WTC11 (cell line): ENCODE measurements around the gene PPP4R2. TPM values are rescaled to one million over a fixed set of nuclear protein-coding genes. Genes with fewer than 3 reads are reported as not detected.

ENCODE experiments used
- AR ChIP-seq: fragments of 250-450 bp; sonication (Bioruptor Pico); IDR thresholded peaks from 2 replicates; pipeline ENCODE4 v1.9.0; 2021; ENCODE audit warnings: mild to moderate bottlenecking
- ARID4B ChIP-seq: sonication (generic); formaldehyde crosslinking; IDR thresholded peaks from 2 replicates; pipeline ENCODE4 v1.8.0; 2023; ENCODE audit warnings: missing genetic modification reagents, mild to moderate bottlenecking, borderline replicate concordance
- CDX4 ChIP-seq: fragments of 250-450 bp; sonication (Bioruptor Pico); IDR thresholded peaks from 2 replicates; pipeline ENCODE4 v1.9.0; 2021; ENCODE audit warnings: moderate library complexity, mild to moderate bottlenecking, inconsistent platforms, borderline replicate concordance
- CREM ChIP-seq: sonication (generic); formaldehyde crosslinking; IDR thresholded peaks from 2 replicates; pipeline ENCODE4 v1.8.1; 2022; ENCODE audit warnings: mild to moderate bottlenecking, missing genetic modification reagents, moderate library complexity
- EMX1 ChIP-seq: fragments of 250-450 bp; sonication (Bioruptor Pico); IDR thresholded peaks from 2 replicates; pipeline ENCODE4 v1.8.0; 2021; ENCODE audit warnings: mild to moderate bottlenecking
- ERG ChIP-seq: fragments of 250-450 bp; sonication (Bioruptor Pico); IDR thresholded peaks from 2 replicates; pipeline ENCODE4 v1.8.0; 2021; ENCODE audit warnings: mild to moderate bottlenecking
- FOXK1 ChIP-seq: sonication (generic); formaldehyde crosslinking; IDR thresholded peaks from 2 replicates; pipeline ENCODE4 v1.8.0; 2022; ENCODE audit warnings: mild to moderate bottlenecking, moderate library complexity, missing genetic modification reagents
- FOXP1 ChIP-seq: sonication (generic); formaldehyde crosslinking; IDR thresholded peaks from 2 replicates; pipeline ENCODE4 v1.8.0; 2022; ENCODE audit warnings: missing genetic modification reagents, mild to moderate bottlenecking, moderate library complexity, borderline replicate concordance
- GABPB1 ChIP-seq: sonication (generic); formaldehyde crosslinking; IDR thresholded peaks from 2 replicates; pipeline ENCODE4 v1.8.1; 2023; ENCODE audit warnings: mild to moderate bottlenecking, missing genetic modification reagents
- HMGXB4 ChIP-seq: sonication (generic); formaldehyde crosslinking; IDR thresholded peaks from 2 replicates; pipeline ENCODE4 v1.8.1; 2023; ENCODE audit warnings: mild to moderate bottlenecking, moderate library complexity, missing genetic modification reagents
- IRF1 ChIP-seq: sonication (generic); formaldehyde crosslinking; IDR thresholded peaks from 2 replicates; pipeline ENCODE4 v1.8.0; 2023; ENCODE audit warnings: missing genetic modification reagents
- MAX ChIP-seq: sonication (generic); formaldehyde crosslinking; IDR thresholded peaks from 2 replicates; pipeline ENCODE4 v1.8.0; 2022; ENCODE audit warnings: mild to moderate bottlenecking, missing genetic modification reagents
- NFATC4 ChIP-seq: fragments of 250-450 bp; sonication (Bioruptor Pico); IDR thresholded peaks from 2 replicates; pipeline ENCODE4 v1.9.0; 2021; ENCODE audit warnings: mild to moderate bottlenecking
- NR2C2 ChIP-seq: sonication (generic); formaldehyde crosslinking; IDR thresholded peaks from 2 replicates; pipeline ENCODE4 v1.8.0; 2022; ENCODE audit warnings: mild to moderate bottlenecking, missing genetic modification reagents
- PRRX2 ChIP-seq: fragments of 250-450 bp; sonication (Bioruptor Pico); IDR thresholded peaks from 2 replicates; pipeline ENCODE4 v1.8.0; 2021; ENCODE audit warnings: mild to moderate bottlenecking
- TEAD1 ChIP-seq: sonication (generic); formaldehyde crosslinking; IDR thresholded peaks from 2 replicates; pipeline ENCODE4 v1.8.0; 2022; ENCODE audit warnings: mild to moderate bottlenecking, missing genetic modification reagents
- ZNF138 ChIP-seq: sonication (generic); formaldehyde crosslinking; conservative IDR thresholded peaks from 2 replicates; pipeline ENCODE4 v1.8.1; 2022; ENCODE audit warnings: mild to moderate bottlenecking, moderate library complexity, missing genetic modification reagents
- ZNF423 ChIP-seq: fragments of 250-450 bp; sonication (Bioruptor Pico); IDR thresholded peaks from 2 replicates; pipeline ENCODE4 v2.1.2; 2022; ENCODE audit warnings: mild to moderate bottlenecking, moderate library complexity
- ZNF425 ChIP-seq: fragments of 250-450 bp; sonication (Bioruptor Pico); conservative IDR thresholded peaks from 2 replicates; pipeline ENCODE4 v1.9.0; 2021; ENCODE audit warnings: mild to moderate bottlenecking
- total RNA-seq: library from RNA; stranded (reverse); gene quantifications from 3 replicates; pipeline ENCODE4 v1.2.3, GENCODE V29; 2021

The PPP4R2 gene
- total RNA-seq, 1 experiment from 2014 or later: 78.1 TPM

GRCh38 chr3:72996473-72997333, at the start of gene PPP4R2 (continued):
- peak; percentile 9; the same call in 1 of the 2 replicates for TF ChIP-seq ERG
- TF ChIP-seq HMGXB4 (CRISPR knock-in tag): peak; percentile 71; the same call in 1 of the 2 replicates
- TF ChIP-seq NR2C2 (CRISPR knock-in tag): no peak
- no peak for TF ChIP-seq ZNF425 (CRISPR knock-in tag)
- no peak for TF ChIP-seq CDX4 (CRISPR knock-in tag)
- TF ChIP-seq ARID4B (CRISPR knock-in tag): no peak
- no peak for TF ChIP-seq AR (CRISPR knock-in tag)
- TF ChIP-seq ZNF138 (CRISPR knock-in tag): peak; percentile 95
- TF ChIP-seq PRRX2 (CRISPR knock-in tag): no peak
- peak; percentile 49; the same call in 1 of the 2 replicates for TF ChIP-seq FOXK1 (CRISPR knock-in tag)
- no peak for TF ChIP-seq EMX1 (CRISPR knock-in tag)
- no peak; the same call in 1 of the 2 replicates for TF ChIP-seq IRF1
- no peak for TF ChIP-seq GABPB1 (CRISPR knock-in tag)
- no peak for TF ChIP-seq NFATC4 (CRISPR knock-in tag)
- TF ChIP-seq FOXP1 (CRISPR knock-in tag): no peak
- TF ChIP-seq MAX (CRISPR knock-in tag): peak; percentile 98
- TF ChIP-seq TEAD1: peak; percentile 37; the same call in 1 of the 2 replicates
- no peak; the same call in 1 of the 2 replicates for TF ChIP-seq CREM
- TF ChIP-seq ZNF423: no peak
